Caco-2 (cell line): ENCODE results near the gene ZNF804B. TPM values are rescaled to one million over a fixed set of nuclear protein-coding genes. Genes with fewer than 3 reads are reported as not detected.

Experiments
- BruUV-seq: library from RNA; stranded (reverse); fragments of 400-500 nt; replicated peaks from 2 replicates; lab custom pipeline; 2021; lab: Mats Ljungman, UMichigan
- CTCF ChIA-PET: fragments of 300-600 bp; sonication (Branson Sonifier 250); formaldehyde crosslinking; loops from one replicate; lab custom pipeline; 2022; ENCODE audit warnings: antibody characterized with exemption; lab: Charles Lee
- POLR2A ChIA-PET: fragments of 300-600 bp; sonication (Branson Sonifier 250); formaldehyde crosslinking; loops from one replicate; lab custom pipeline; 2022; ENCODE audit warnings: antibody characterized with exemption; lab: Charles Lee
- DNase-seq, 2 experiments: peaks; one replicate each; pipeline versions ENCODE4 v3.0.0 to v3.0.0-alpha.2; 2020 to 2022
- H3K27me3 ChIP-seq: replicated peaks from 2 replicates; pipeline ENCODE4 v1.6.0; 2011; ENCODE audit warnings: low read length; ENCODE audit not compliant: control insufficient read depth, insufficient read depth
- H3K36me3 ChIP-seq: 2 replicates; pipeline ENCODE4 v1.5.1; 2011; ENCODE audit warnings: low read length; ENCODE audit not compliant: control insufficient read depth, insufficient read depth
- H3K4me1 ChIP-seq: fragments of 250-450 bp; sonication (Bioruptor Pico); 2 replicates; pipeline ENCODE4 v1.5.1; 2020; ENCODE audit warnings: mild to moderate bottlenecking
- H3K4me3 ChIP-seq: 2 replicates; pipeline ENCODE4 v1.5.1; 2011; ENCODE audit warnings: low read depth, mild to moderate bottlenecking, control low read depth, low read length
- H3K9me3 ChIP-seq: fragments of 250-450 bp; sonication (Bioruptor Pico); 2 replicates; pipeline ENCODE4 v1.5.1; 2020; ENCODE audit warnings: mild to moderate bottlenecking, moderate library complexity
- H3K27ac Mint-ChIP-seq: one replicate; pipeline ENCODE4 v1.8.0; 2022; ENCODE audit warnings: mixed read lengths; ENCODE audit not compliant: unreplicated experiment
- H3K27me3 Mint-ChIP-seq: one replicate; pipeline ENCODE4 v1.8.0; 2022; ENCODE audit warnings: mixed read lengths; ENCODE audit not compliant: insufficient read depth, unreplicated experiment
- H3K36me3 Mint-ChIP-seq: one replicate; pipeline ENCODE4 v1.8.0; 2022; ENCODE audit warnings: mild to moderate bottlenecking, mixed read lengths; ENCODE audit not compliant: insufficient read depth, unreplicated experiment
- H3K4me1 Mint-ChIP-seq: one replicate; pipeline ENCODE4 v1.8.0; 2022; ENCODE audit warnings: low read depth, mixed read lengths; ENCODE audit not compliant: unreplicated experiment
- H3K4me3 Mint-ChIP-seq: one replicate; pipeline ENCODE4 v1.8.0; 2022; ENCODE audit warnings: mild to moderate bottlenecking, moderate library complexity, mixed read lengths; ENCODE audit not compliant: unreplicated experiment
- H3K9me3 Mint-ChIP-seq: one replicate; pipeline ENCODE4 v1.8.0; 2022; ENCODE audit warnings: mixed read lengths; ENCODE audit not compliant: unreplicated experiment
- CTCF ChIP-seq, 2 experiments: fragments of 200-600 bp in 1 of 2; IDR thresholded peaks; 1 replicate in 1 of 2; 2 replicates in 1 of 2; pipeline versions ENCODE4 v1.5.1 to v1.8.0; 2011 to 2022; ENCODE audit warnings: antibody characterized with exemption in 1 of 2, control low read depth in 1 of 2, inconsistent platforms in 1 of 2, low read depth in 1 of 2, low read length in 1 of 2, mild to moderate bottlenecking in 1 of 2, moderate library complexity in 1 of 2; ENCODE audit not compliant: insufficient read depth in 1 of 2, severe bottlenecking in 1 of 2, unreplicated experiment in 1 of 2
- intact Hi-C: fragments of 100-400 bp; cut with micrococcal nuclease; formaldehyde crosslinking; loops from one replicate; pipeline ENCODE4 v1.10.0; 2022; ENCODE audit not compliant: unreplicated experiment
- total RNA-seq: library from RNA; stranded (reverse); gene quantifications from 2 replicates; pipeline ENCODE4 v1.2.3, GENCODE V29; 2022

ZNF804B gene
- total RNA-seq, 1 experiment from 2014 or later = not detected

DNA sequence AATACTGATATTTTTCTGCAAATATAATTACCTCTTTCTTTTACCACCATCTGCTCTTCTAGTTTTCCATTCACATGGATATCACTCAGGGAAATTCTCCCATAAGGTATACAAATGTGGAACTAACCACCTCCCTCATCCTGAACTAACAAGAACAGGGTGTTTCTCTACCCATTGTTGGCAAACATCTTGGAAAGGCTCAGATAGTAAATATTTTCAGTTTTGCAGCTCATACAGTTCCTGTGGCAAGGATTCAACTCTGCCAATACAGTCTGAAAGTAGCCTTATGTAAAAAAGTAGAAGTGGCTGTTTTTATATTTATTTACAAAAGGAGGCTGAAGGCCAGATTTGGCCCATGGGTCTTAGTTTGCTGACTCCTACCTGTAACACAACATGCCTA lies 549.0 kb downstream of the ZNF804B start:
- intact Hi-C loops = no loop called here

DNA sequence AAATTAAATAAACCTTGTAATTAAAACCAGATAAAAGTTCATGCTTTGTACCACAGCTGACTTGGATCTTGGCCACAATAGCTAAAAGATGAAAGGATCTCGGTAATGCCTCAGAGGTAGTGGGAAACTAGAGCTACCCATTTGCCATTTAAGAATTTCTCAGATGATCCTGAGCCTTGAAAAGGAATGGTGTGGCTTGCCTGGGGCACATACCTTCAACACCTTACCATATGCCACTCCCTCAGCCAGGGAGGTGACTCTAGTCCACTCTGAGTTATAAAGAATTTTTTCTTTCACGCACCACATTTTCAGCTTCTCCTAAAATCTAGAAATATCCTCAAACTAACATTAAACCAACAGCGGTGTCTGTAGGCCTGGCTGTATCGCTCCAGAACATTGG lies 552.4 kb downstream of the ZNF804B start:
- Mint-ChIP-seq H3K4me1 (no peaks in the 10 kb centered on the region), H3K36me3 (no peaks in the 10 kb centered on the region), H3K9me3 (no peaks in the 10 kb centered on the region), H3K4me3 (no peak overlapping the region), H3K27me3 (no peaks in the 10 kb centered on the region), H3K27ac (no peak overlapping the region)
- Histone ChIP-seq H3K4me3 (no peak overlapping the region), H3K36me3 (no peaks in the 10 kb centered on the region), H3K4me1 (no peaks in the 10 kb centered on the region), H3K27me3 (no peaks in the 10 kb centered on the region), H3K9me3 (no peaks in the 10 kb centered on the region)
- ChIA-PET CTCF (no interaction called here), POLR2A (no interaction called here)
- intact Hi-C loops = no loop called here
- no TSS peak for BruUV-seq
- no peak for TF ChIP-seq CTCF (IDR thresholded peaks at IDR 0.05; ENCODE audit: insufficient read depth in 1 of 2, low read depth in 1 of 2, low read length in 1 of 2, severe bottlenecking in 1 of 2, unreplicated experiment in 1 of 2)
- DNase-seq = no peak

More for the DNA sequence above, 549.0 kb downstream of the ZNF804B start:
- no peaks in the 10 kb centered on the region for H3K27me3 Mint-ChIP-seq
- DNase-seq = no peak
- TF ChIP-seq CTCF (IDR thresholded peaks at IDR 0.05; ENCODE audit: insufficient read depth in 1 of 2, low read depth in 1 of 2, low read length in 1 of 2, severe bottlenecking in 1 of 2, unreplicated experiment in 1 of 2) = no peak
- H3K27me3 ChIP-seq = no peaks in the 10 kb centered on the region
- no peaks in the 10 kb centered on the region for H3K36me3 ChIP-seq
- ChIA-PET CTCF (interaction anchor here (0.7 kb wide), 1 partner anchor 125 kb away, joined by 3 read pairs; no protein-coding TSS in a partner anchor), POLR2A (no interaction called here)
- no peaks in the 10 kb centered on the region for H3K4me1 Mint-ChIP-seq
- no peak overlapping the region for H3K4me3 ChIP-seq
- H3K27ac Mint-ChIP-seq = no peak overlapping the region
- H3K4me1 ChIP-seq = no peaks in the 10 kb centered on the region
- H3K4me3 Mint-ChIP-seq = no peak overlapping the region
- H3K9me3 Mint-ChIP-seq = no peaks in the 10 kb centered on the region
- H3K9me3 ChIP-seq = no peaks in the 10 kb centered on the region
- no peaks in the 10 kb centered on the region for H3K36me3 Mint-ChIP-seq
- BruUV-seq = no TSS peak

DNA sequence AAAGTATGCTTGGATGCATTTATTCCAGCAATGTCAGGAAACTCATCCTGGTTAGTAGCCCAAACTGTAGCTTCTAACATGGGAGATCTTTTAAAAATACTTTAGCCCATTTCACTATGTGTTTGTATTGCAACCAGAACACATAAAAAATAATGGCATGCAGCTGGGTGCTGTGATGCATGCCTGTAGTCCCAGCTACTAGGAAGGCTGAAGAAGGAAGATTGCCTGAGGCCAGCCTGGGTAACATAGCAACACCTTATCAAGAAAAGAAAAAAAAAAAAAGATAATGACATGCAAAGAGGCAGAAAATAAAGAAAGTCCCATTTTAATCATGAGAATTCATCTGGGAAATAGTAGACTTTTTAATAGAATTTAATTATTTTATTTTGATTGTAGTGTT lies 553.1 kb downstream of the ZNF804B start:
- no peak overlapping the region for H3K4me3 ChIP-seq
- H3K4me1 Mint-ChIP-seq = no peaks in the 10 kb centered on the region
- no peaks in the 10 kb centered on the region for H3K9me3 ChIP-seq
- DNase-seq = no peak
- POLR2A ChIA-PET = no interaction called here
- no peak for TF ChIP-seq CTCF (IDR thresholded peaks at IDR 0.05; ENCODE audit: insufficient read depth in 1 of 2, low read depth in 1 of 2, low read length in 1 of 2, severe bottlenecking in 1 of 2, unreplicated experiment in 1 of 2)
- H3K27ac Mint-ChIP-seq = no peak overlapping the region
- H3K4me3 Mint-ChIP-seq = no peak overlapping the region
- CTCF ChIA-PET = no interaction called here
- intact Hi-C loops = no loop called here
- H3K27me3 Mint-ChIP-seq = no peaks in the 10 kb centered on the region
- H3K36me3 Mint-ChIP-seq = no peaks in the 10 kb centered on the region
- no peaks in the 10 kb centered on the region for H3K27me3 ChIP-seq
- no peaks in the 10 kb centered on the region for H3K36me3 ChIP-seq
- no peaks in the 10 kb centered on the region for H3K9me3 Mint-ChIP-seq
- no peaks in the 10 kb centered on the region for H3K4me1 ChIP-seq
- no TSS peak for BruUV-seq
